Activated CD4-positive, alpha-beta T cell treated with anti-CD3 and anti-CD28 coated beads, Interleukin-2, Interleukin-6, amounts not matched to agents 100 ng/mL and 50 ng/mL, durations not matched to agents 16 hours and 8 hours (primary cell): ENCODE results near the gene SLC27A1.
"Not testable (repeated sequence)": the region's sequence is repeated elsewhere in the genome, so short reads cannot be mapped to it uniquely, and the experiment has no call there.

Source experiments
- DNase-seq: peaks from one replicate; pipeline ENCODE4 v3.0.0-alpha.2; 2020

Gene SLC27A1

GRCh38 chr19:17511724-17512573 lies 41.6 kb downstream of the SLC27A1 start:
- peak; percentile 87 for DNase-seq

GRCh38 chr19:17512574-17512939 lies 42.2 kb downstream of the SLC27A1 start:
- DNase-seq, result no peak

GRCh38 chr19:17515408-17516149 lies 45.3 kb downstream of the SLC27A1 start:
- DNase-seq, result no peak

GRCh38 chr19:17517898-17518297 lies 47.6 kb downstream of the SLC27A1 start:
- DNase-seq, result no peak

- not testable (repeated sequence) for DNase-seq
Observed at GRCh38 chr19:17518654-17519053, 48.3 kb downstream of the SLC27A1 start.

- no peak for DNase-seq
Observed at GRCh38 chr19:17519967-17520366, 49.6 kb downstream of the SLC27A1 start.

GRCh38 chr19:17520865-17521264 lies 50.5 kb downstream of the SLC27A1 start:
- no peak for DNase-seq

- peak; percentile 85 for DNase-seq
Observed at GRCh38 chr19:17522988-17523872, 52.9 kb downstream of the SLC27A1 start.

- no peak for DNase-seq
Observed at GRCh38 chr19:17524651-17525050, 54.3 kb downstream of the SLC27A1 start.

GRCh38 chr19:17525141-17525540 lies 54.8 kb downstream of the SLC27A1 start:
- no peak for DNase-seq

GRCh38 chr19:17526922-17527321 lies 56.6 kb downstream of the SLC27A1 start:
- DNase-seq, result no peak

- DNase-seq, result no peak
Observed at GRCh38 chr19:17527326-17527725, 57.0 kb downstream of the SLC27A1 start.

- DNase-seq, result no peak
Observed at GRCh38 chr19:17528610-17529009, 58.3 kb downstream of the SLC27A1 start.

GRCh38 chr19:17529239-17530158 lies 59.2 kb downstream of the SLC27A1 start:
- no peak for DNase-seq

GRCh38 chr19:17530586-17530985 lies 60.3 kb downstream of the SLC27A1 start:
- DNase-seq, result no peak

- DNase-seq, result no peak
Observed at GRCh38 chr19:17532116-17532515, 61.8 kb downstream of the SLC27A1 start.

GRCh38 chr19:17532557-17532956 lies 62.2 kb downstream of the SLC27A1 start:
- DNase-seq, result no peak

GRCh38 chr19:17534767-17535166 lies 64.4 kb downstream of the SLC27A1 start:
- no peak for DNase-seq

GRCh38 chr19:17536955-17537354 lies 66.6 kb downstream of the SLC27A1 start:
- DNase-seq, result no peak

- no peak for DNase-seq
Observed at GRCh38 chr19:17538684-17539237, 68.4 kb downstream of the SLC27A1 start.

GRCh38 chr19:17539238-17540117 lies 69.2 kb downstream of the SLC27A1 start:
- DNase-seq, result peak; percentile 98
